SH-SY5Y (cell line): ENCODE results near the gene FCRL1.

Source experiments
- GATA2 ChIP-seq: IDR thresholded peaks from 2 replicates; pipeline ENCODE4 v1.6.1; 2011; ENCODE audit warnings: mild to moderate bottlenecking, low read depth, low read length
- GATA3 ChIP-seq: IDR thresholded peaks from 2 replicates; pipeline ENCODE4 v1.6.1; 2011; ENCODE audit warnings: low read depth, mild to moderate bottlenecking, low read length, moderate library complexity

DNA sequence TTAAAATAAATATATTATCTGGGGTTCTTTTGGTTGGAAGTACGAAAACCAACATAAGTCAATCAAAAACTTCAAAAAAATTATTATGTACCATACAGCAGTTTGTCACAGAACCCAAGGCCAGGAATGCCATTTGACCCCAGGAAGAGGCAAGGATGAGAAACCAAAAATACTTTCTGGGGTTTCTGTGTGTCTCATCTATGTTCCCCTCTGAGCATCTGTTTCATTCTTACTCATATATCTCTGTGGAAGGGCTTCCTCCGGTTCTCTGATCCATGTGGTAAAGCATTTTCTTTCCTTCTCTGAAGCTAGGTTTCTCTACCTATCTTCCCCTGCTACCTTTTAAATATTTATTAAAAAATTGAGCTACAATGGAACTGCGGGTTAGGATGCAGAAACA lies 9.8 kb upstream of the FCRL1 start:
- no peak for TF ChIP-seq GATA3
- TF ChIP-seq GATA2, result no peak
